Measurements from ENCODE around the gene PTPN1. TPM values are rescaled to one million over a fixed set of nuclear protein-coding genes. Genes with fewer than 3 reads are reported as not detected.

Gene PTPN1
- total RNA-seq, 1 donor = 28.6 TPM

- peaks cover 4% of the 10 kb centered on the region for H4K20me1 ChIP-seq (ENCODE audit: insufficient read depth, low read length)
- DNase-seq (ENCODE audit: insufficient read length, low spot score, missing footprints) = peak; percentile 77
- H3K9me3 ChIP-seq (ENCODE audit: low read depth, low read length) = no peaks in the 10 kb centered on the region
- H3K4me3 ChIP-seq (ENCODE audit: insufficient read depth, low read length) = peak overlapping the region; percentile 8
- TF ChIP-seq CTCF (IDR thresholded peaks at IDR 0.05; ENCODE audit: extremely low read depth, low read depth, low read length) = no peak
- no peak overlapping the region for H2AFZ ChIP-seq (ENCODE audit: low read length)
- H3K79me2 ChIP-seq (ENCODE audit: insufficient read depth, low read length) = peaks cover 84% of the 10 kb centered on the region
- H3K4me2 ChIP-seq (ENCODE audit: insufficient read depth, low read length) = peak overlapping the region; percentile 65
- peak overlapping the region; percentile 73 for H3K27ac ChIP-seq (ENCODE audit: low read depth, low read length)
- no peaks in the 10 kb centered on the region for H3K27me3 ChIP-seq (ENCODE audit: insufficient read depth, low read length)
- peaks cover 51% of the 10 kb centered on the region for H3K4me1 ChIP-seq (ENCODE audit: insufficient read depth, low read length)
- peaks cover 22% of the 10 kb centered on the region for H3K36me3 ChIP-seq (ENCODE audit: insufficient read depth, low read length)
Observed at GRCh38 chr20:50558483-50558925, 48.3 kb downstream of the PTPN1 start.

- no peak for TF ChIP-seq CTCF (IDR thresholded peaks at IDR 0.05; ENCODE audit: extremely low read depth, low read depth, low read length)
- Histone ChIP-seq H3K27ac (ENCODE audit: low read depth, low read length) (peak overlapping the region; percentile 14), H3K36me3 (ENCODE audit: insufficient read depth, low read length) (peaks cover 22% of the 10 kb centered on the region), H3K9me3 (ENCODE audit: low read depth, low read length) (no peaks in the 10 kb centered on the region), H3K79me2 (ENCODE audit: insufficient read depth, low read length) (peaks cover 84% of the 10 kb centered on the region), H3K4me3 (ENCODE audit: insufficient read depth, low read length) (no peak overlapping the region), H4K20me1 (ENCODE audit: insufficient read depth, low read length) (peaks cover 4% of the 10 kb centered on the region), H3K4me1 (ENCODE audit: insufficient read depth, low read length) (peaks cover 52% of the 10 kb centered on the region), H3K27me3 (ENCODE audit: insufficient read depth, low read length) (no peaks in the 10 kb centered on the region), H3K4me2 (ENCODE audit: insufficient read depth, low read length) (no peak overlapping the region), H2AFZ (ENCODE audit: low read length) (no peak overlapping the region)
- no peak for DNase-seq (ENCODE audit: insufficient read length, low spot score, missing footprints)
Observed at GRCh38 chr20:50559149-50559548, 49.0 kb downstream of the PTPN1 start.

GRCh38 chr20:50559856-50560638, 49.9 kb downstream of the PTPN1 start:
- H3K4me2 ChIP-seq (ENCODE audit: insufficient read depth, low read length) = no peak overlapping the region
- H3K79me2 ChIP-seq (ENCODE audit: insufficient read depth, low read length) = peaks cover 85% of the 10 kb centered on the region
- DNase-seq (ENCODE audit: insufficient read length, low spot score, missing footprints) = no peak

More at GRCh38 chr20:50559856-50560638, 49.9 kb downstream of the PTPN1 start:
- peaks cover 29% of the 10 kb centered on the region for H3K36me3 ChIP-seq (ENCODE audit: insufficient read depth, low read length)
- H2AFZ ChIP-seq (ENCODE audit: low read length) = no peak overlapping the region
- peaks cover 4% of the 10 kb centered on the region for H4K20me1 ChIP-seq (ENCODE audit: insufficient read depth, low read length)
- no peaks in the 10 kb centered on the region for H3K9me3 ChIP-seq (ENCODE audit: low read depth, low read length)
- H3K27ac ChIP-seq (ENCODE audit: low read depth, low read length) = peak overlapping the region; percentile 93
- H3K4me1 ChIP-seq (ENCODE audit: insufficient read depth, low read length) = peaks cover 52% of the 10 kb centered on the region
- no peaks in the 10 kb centered on the region for H3K27me3 ChIP-seq (ENCODE audit: insufficient read depth, low read length)
- TF ChIP-seq CTCF (IDR thresholded peaks at IDR 0.05; ENCODE audit: extremely low read depth, low read depth, low read length) = no peak
- no peak overlapping the region for H3K4me3 ChIP-seq (ENCODE audit: insufficient read depth, low read length)

All from osteoblast (primary cell).